Neuronal stem cell (in vitro differentiated cells): ENCODE measurements around the gene NSL1.

Experiments used
- DNase-seq: peaks from one replicate; pipeline ENCODE4 v3.0.0-alpha.2; 2013; ENCODE audit warnings: low spot score
- H2AFZ ChIP-seq: one replicate; pipeline ENCODE4 v1.6.1; 2013; ENCODE audit warnings: mild to moderate bottlenecking, low read length, inconsistent platforms
- H2AK5ac ChIP-seq: 2 replicates; pipeline ENCODE4 v1.6.1; 2013; ENCODE audit warnings: low read depth, mild to moderate bottlenecking, inconsistent platforms, low read length, moderate library complexity, mixed read lengths
- H2BK120ac ChIP-seq: 2 replicates; pipeline ENCODE4 v1.6.1; 2013; ENCODE audit warnings: low read depth, mild to moderate bottlenecking, inconsistent platforms, low read length, moderate library complexity, mixed read lengths
- H2BK12ac ChIP-seq: one replicate; pipeline ENCODE4 v1.6.1; 2013; ENCODE audit warnings: low read length, inconsistent platforms
- H2BK15ac ChIP-seq: 2 replicates; pipeline ENCODE4 v1.6.1; 2013; ENCODE audit warnings: mild to moderate bottlenecking, low read length, inconsistent platforms, mixed read lengths
- H2BK5ac ChIP-seq: one replicate; pipeline ENCODE4 v1.6.1; 2013; ENCODE audit warnings: inconsistent platforms, mild to moderate bottlenecking, low read length, moderate library complexity
- H3K14ac ChIP-seq: one replicate; pipeline ENCODE4 v1.6.1; 2013; ENCODE audit warnings: low read length, inconsistent platforms
- H3K18ac ChIP-seq: 2 replicates; pipeline ENCODE4 v1.6.1; 2013; ENCODE audit warnings: low read length, inconsistent platforms
- H3K23ac ChIP-seq: 2 replicates; pipeline ENCODE4 v1.6.1; 2013; ENCODE audit warnings: low read depth, mild to moderate bottlenecking, mixed read lengths, low read length, inconsistent platforms; ENCODE audit not compliant: poor library complexity
- H3K27ac ChIP-seq: replicated peaks from 3 replicates; pipeline ENCODE4 v1.5.1; 2013; ENCODE audit warnings: low read length, inconsistent platforms
- H3K27me3 ChIP-seq, 3 experiments: 2 replicates each; pipeline ENCODE4 v1.6.1; 2013; ENCODE audit warnings: low read length in 3 of 3, mild to moderate bottlenecking in 2 of 3, inconsistent platforms in 1 of 3, low read depth in 1 of 3, mixed read lengths in 1 of 3, moderate library complexity in 1 of 3; ENCODE audit not compliant: control insufficient read depth in 3 of 3, insufficient read depth in 3 of 3
- H3K36me3 ChIP-seq, 2 donors: replicated peaks in 1 of 2; 2 replicates each; pipeline ENCODE4 v1.6.1; 2013; ENCODE audit warnings: low read length in 2 of 2; ENCODE audit not compliant: control insufficient read depth in 2 of 2, insufficient read depth in 2 of 2
- H3K4ac ChIP-seq: 2 replicates; pipeline ENCODE4 v1.6.1; 2013; ENCODE audit warnings: inconsistent platforms, mild to moderate bottlenecking, low read length, moderate library complexity
- H3K4me1 ChIP-seq, 2 donors: 1 replicate in 1 of 2; 2 replicates in 1 of 2; pipeline ENCODE4 v1.6.1; 2013; ENCODE audit warnings: low read length in 2 of 2, low read depth in 1 of 2; ENCODE audit not compliant: control insufficient read depth in 2 of 2, insufficient read depth in 1 of 2
- H3K4me2 ChIP-seq: one replicate; pipeline ENCODE4 v1.6.1; 2013; ENCODE audit warnings: mild to moderate bottlenecking, low read length, inconsistent platforms; ENCODE audit not compliant: insufficient read depth, poor library complexity, severe bottlenecking
- H3K4me3 ChIP-seq, 2 donors: 2 replicates each; pipeline ENCODE4 v1.5.1; 2013; ENCODE audit warnings: low read length in 2 of 2, mild to moderate bottlenecking in 2 of 2, inconsistent platforms in 1 of 2, moderate library complexity in 1 of 2
- H3K79me1 ChIP-seq: one replicate; pipeline ENCODE4 v1.6.1; 2013; ENCODE audit warnings: low read depth, mild to moderate bottlenecking, inconsistent platforms, low read length, moderate library complexity
- H3K9ac ChIP-seq: one replicate; pipeline ENCODE4 v1.6.1; 2013; ENCODE audit warnings: mild to moderate bottlenecking, low read depth, low read length, inconsistent platforms; ENCODE audit not compliant: poor library complexity
- H3K9me3 ChIP-seq, 2 donors: replicated peaks in 1 of 2; 2 replicates each; pipeline versions ENCODE3 to v1.6.1; 2013; ENCODE audit warnings: low read length in 2 of 2, mild to moderate bottlenecking in 2 of 2, inconsistent platforms in 1 of 2, low read depth in 1 of 2, mixed read lengths in 1 of 2, moderate library complexity in 1 of 2; ENCODE audit not compliant: control insufficient read depth in 2 of 2, insufficient read depth in 1 of 2
- H4K8ac ChIP-seq: one replicate; pipeline ENCODE4 v1.6.1; 2013; ENCODE audit warnings: low read depth, mild to moderate bottlenecking, inconsistent platforms, low read length, moderate library complexity
- H4K91ac ChIP-seq: one replicate; pipeline ENCODE4 v1.6.1; 2013; ENCODE audit warnings: low read length, low read depth, mild to moderate bottlenecking, inconsistent platforms; ENCODE audit not compliant: poor library complexity
- WGBS, 2 donors: extraction: QIAGEN DNeasy Blood & Tissue Kit; methylation state at CpG; one replicate each; pipeline ENCODE4 v1.1.7; 2013; ENCODE audit warnings: missing lambda C conversion rate in 2 of 2, mixed read lengths in 1 of 2; ENCODE audit not compliant: insufficient read length in 2 of 2, insufficient replicate concordance in 1 of 2; ENCODE audit errors: extremely low coverage in 2 of 2; 5-methylcytosine and 5-hydroxymethylcytosine counted together

Gene NSL1

DNA sequence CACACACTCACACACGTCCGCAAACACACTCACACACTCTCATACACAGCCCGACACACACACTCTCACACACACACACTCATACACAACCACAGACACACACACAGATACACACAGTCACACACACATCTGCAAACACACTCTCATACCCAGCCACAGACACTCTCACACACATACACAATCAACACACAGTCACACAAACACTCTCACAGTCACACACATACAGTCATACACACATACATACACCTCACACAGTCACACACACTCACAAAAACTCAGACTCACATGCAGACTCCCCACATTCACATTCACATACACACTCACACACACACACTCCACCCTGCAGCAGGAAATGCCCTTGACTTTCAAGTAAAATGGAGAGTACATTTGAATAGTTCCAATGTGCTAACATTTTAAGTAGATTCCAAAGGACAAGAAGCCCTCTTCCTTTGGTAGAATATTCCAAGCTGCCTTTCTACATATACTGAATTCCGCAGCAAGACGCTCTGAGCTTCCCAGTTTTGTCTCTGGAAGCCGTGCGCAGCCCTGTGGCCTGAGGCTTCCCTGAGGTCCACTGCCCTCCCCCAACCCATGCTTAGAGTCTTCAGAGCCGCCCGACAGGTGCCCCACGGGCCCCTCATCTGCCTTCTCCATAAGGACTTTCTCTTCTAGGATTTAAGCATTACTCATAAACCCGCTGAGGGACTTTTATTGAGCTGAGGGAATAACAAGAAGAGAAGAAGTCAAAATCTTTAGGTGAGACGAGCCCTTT lies 101.6 kb downstream of the NSL1 start:
- peak overlapping the region in 1 of 2 donors; percentile 21 for H3K4me3 ChIP-seq
- H3K9ac ChIP-seq: no peak overlapping the region
- no peak overlapping the region for H3K18ac ChIP-seq
- H3K4ac ChIP-seq: no peak overlapping the region
- H3K23ac ChIP-seq: no peak overlapping the region
- H3K4me1 ChIP-seq: peaks cover 5 to 10% of the 10 kb centered on the region in 2 donors
- no peaks in the 10 kb centered on the region for H3K27me3 ChIP-seq
- H2BK15ac ChIP-seq: no peak overlapping the region
- no peak overlapping the region for H3K4me2 ChIP-seq
- H3K9me3 ChIP-seq: no peaks in the 10 kb centered on the region
- no peak overlapping the region for H2AFZ ChIP-seq
- H2AK5ac ChIP-seq: no peak overlapping the region
- no peaks in the 10 kb centered on the region for H3K36me3 ChIP-seq
- H3K79me1 ChIP-seq: no peaks in the 10 kb centered on the region
- H4K8ac ChIP-seq: no peak overlapping the region
- H3K27ac ChIP-seq: no peak overlapping the region
- H2BK5ac ChIP-seq: no peak overlapping the region
- no peak overlapping the region for H3K14ac ChIP-seq
- no peak overlapping the region for H4K91ac ChIP-seq
- H2BK120ac ChIP-seq: no peak overlapping the region
- 100% methylated on average over 1 to 3 of the region's 12 CpGs for WGBS, 2 donors
- no peak overlapping the region for H2BK12ac ChIP-seq
- no peak for DNase-seq

DNA sequence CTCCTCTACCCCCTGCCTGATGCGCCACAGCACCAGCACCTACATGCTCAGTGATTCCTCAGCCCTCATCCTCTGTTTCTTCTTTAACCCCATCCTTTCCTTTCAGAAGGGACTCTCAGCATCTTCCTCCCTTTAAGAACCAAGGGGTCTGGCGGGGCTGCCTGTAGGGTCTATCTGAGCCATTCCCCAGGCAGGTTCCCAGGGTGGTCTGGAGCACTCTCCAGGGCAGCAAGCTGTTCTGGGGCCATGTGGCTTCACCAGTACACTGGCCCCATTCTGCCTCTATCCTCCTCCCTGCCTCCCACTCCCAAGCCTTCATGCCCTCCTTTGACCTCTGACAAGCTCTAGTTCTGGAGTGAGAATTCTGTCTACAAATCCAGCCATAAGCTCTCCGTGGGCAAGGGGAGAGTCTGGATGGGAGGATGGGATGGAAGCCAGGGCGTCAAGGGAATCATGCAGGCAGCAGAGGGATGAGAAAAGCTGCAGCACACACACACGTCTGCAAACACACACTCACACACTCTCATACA lies 102.3 kb downstream of the NSL1 start:
- Histone ChIP-seq H3K4me3 (no peak overlapping the region), H3K9ac (no peak overlapping the region), H3K27me3 (no peaks in the 10 kb centered on the region), H2BK12ac (no peak overlapping the region), H3K36me3 (no peaks in the 10 kb centered on the region), H3K23ac (no peak overlapping the region), H2BK15ac (no peak overlapping the region), H4K91ac (no peak overlapping the region), H2AFZ (no peak overlapping the region), H2AK5ac (no peak overlapping the region), H3K9me3 (no peaks in the 10 kb centered on the region), H2BK5ac (no peak overlapping the region), H2BK120ac (no peak overlapping the region), H3K4me1 (peaks cover 2 to 5% of the 10 kb centered on the region in 2 donors), H3K18ac (no peak overlapping the region), H3K4me2 (no peak overlapping the region), H3K27ac (no peak overlapping the region), H3K4ac (no peak overlapping the region), H4K8ac (no peak overlapping the region), H3K79me1 (no peaks in the 10 kb centered on the region), H3K14ac (no peak overlapping the region)
- DNase-seq: no peak
- WGBS, 2 donors: no CpG with 5 or more reads among the region's 5 CpGs

- no peak overlapping the region for H2BK12ac ChIP-seq
- H3K23ac ChIP-seq: no peak overlapping the region
- no peak overlapping the region for H3K4me2 ChIP-seq
- DNase-seq: no peak
- H3K14ac ChIP-seq: no peak overlapping the region
- no peak overlapping the region for H3K27ac ChIP-seq
- no CpG with 5 or more reads among the region's 7 CpGs for WGBS, 2 donors
- no peak overlapping the region for H4K8ac ChIP-seq
- H2AFZ ChIP-seq: no peak overlapping the region
- no peak overlapping the region for H2BK5ac ChIP-seq
- H3K4me1 ChIP-seq: peaks cover 2 to 5% of the 10 kb centered on the region in 2 donors
- no peak overlapping the region for H3K18ac ChIP-seq
- H3K79me1 ChIP-seq: no peaks in the 10 kb centered on the region
- H2BK120ac ChIP-seq: no peak overlapping the region
- H3K36me3 ChIP-seq: no peaks in the 10 kb centered on the region
- no peaks in the 10 kb centered on the region for H3K27me3 ChIP-seq
- no peak overlapping the region for H3K4ac ChIP-seq
- H2AK5ac ChIP-seq: no peak overlapping the region
- H2BK15ac ChIP-seq: no peak overlapping the region
- no peak overlapping the region for H3K4me3 ChIP-seq
- H3K9ac ChIP-seq: no peak overlapping the region
- H3K9me3 ChIP-seq: no peaks in the 10 kb centered on the region
- no peak overlapping the region for H4K91ac ChIP-seq
Observed at GRCh38 chr1:212688341-212689047, 103.1 kb downstream of the NSL1 start.

- H2BK5ac ChIP-seq: no peak overlapping the region
- no CpG with 5 or more reads among the region's 2 CpGs for WGBS, 2 donors
Observed at GRCh38 chr1:212687811-212688210, 103.8 kb downstream of the NSL1 start.

More at GRCh38 chr1:212687811-212688210, 103.8 kb downstream of the NSL1 start:
- Histone ChIP-seq H3K27ac (no peak overlapping the region), H2AK5ac (no peak overlapping the region), H3K4me1 (peaks cover 2 to 7% of the 10 kb centered on the region in 2 donors), H2BK120ac (no peak overlapping the region), H4K91ac (no peak overlapping the region), H3K79me1 (no peaks in the 10 kb centered on the region), H3K9me3 (no peaks in the 10 kb centered on the region), H3K4ac (no peak overlapping the region), H2BK12ac (no peak overlapping the region), H3K4me3 (no peak overlapping the region), H3K23ac (no peak overlapping the region), H2AFZ (no peak overlapping the region), H3K18ac (no peak overlapping the region), H4K8ac (no peak overlapping the region), H3K4me2 (no peak overlapping the region), H3K9ac (no peak overlapping the region), H2BK15ac (no peak overlapping the region), H3K27me3 (no peaks in the 10 kb centered on the region), H3K36me3 (no peaks in the 10 kb centered on the region), H3K14ac (no peak overlapping the region)
- no peak for DNase-seq
